Kasumi-1 (cell line): ENCODE results near the gene VSTM5.
"Not testable (repeated sequence)": the region's sequence is repeated elsewhere in the genome, so short reads cannot be mapped to it uniquely, and the experiment has no call there.

ENCODE experiments used
- DNase-seq, 2 experiments: peaks; one replicate each; lab custom pipeline; 2025; lab: John Stamatoyannopoulos, UW

The VSTM5 gene

GRCh38 chr11:93850594-93851018 lies at the start of gene VSTM5:
Gene VSTM5, minus strand, starts transcription at chr11:93850618. Its CDS starts 116 bp downstream, at chr11:93850502.
- DNase-seq = no peak

GRCh38 chr11:93895106-93895862 lies 44.9 kb upstream of the VSTM5 start:
- peak; percentile 68 to 70 for DNase-seq

- DNase-seq = no peak
Measured at GRCh38 chr11:93890391-93891051, 40.1 kb upstream of the VSTM5 start.

- no peak for DNase-seq
Measured at GRCh38 chr11:93887111-93887510, 36.7 kb upstream of the VSTM5 start.

- DNase-seq = not testable (repeated sequence)
Measured at GRCh38 chr11:93879114-93879513, 28.7 kb upstream of the VSTM5 start.

- DNase-seq = no peak
Measured at GRCh38 chr11:93875637-93876036, 25.2 kb upstream of the VSTM5 start.

GRCh38 chr11:93871526-93871925 lies 21.1 kb upstream of the VSTM5 start:
- no peak for DNase-seq

GRCh38 chr11:93870616-93871015 lies 20.2 kb upstream of the VSTM5 start:
- no peak for DNase-seq

GRCh38 chr11:93869830-93870229 lies 19.4 kb upstream of the VSTM5 start:
- no peak for DNase-seq

- DNase-seq = not testable (repeated sequence)
Measured at GRCh38 chr11:93868404-93868803, 18.0 kb upstream of the VSTM5 start.

- DNase-seq = no peak
Measured at GRCh38 chr11:93861808-93862207, 11.4 kb upstream of the VSTM5 start.

- no peak for DNase-seq
Measured at GRCh38 chr11:93858121-93858775, 7.8 kb upstream of the VSTM5 start.

- no peak for DNase-seq
Measured at GRCh38 chr11:93857413-93858120, 7.1 kb upstream of the VSTM5 start.

GRCh38 chr11:93852242-93852641 lies 1.8 kb upstream of the VSTM5 start:
- DNase-seq = no peak

GRCh38 chr11:93849751-93850593 lies 446 bp downstream of the VSTM5 start:
- no peak for DNase-seq

GRCh38 chr11:93849201-93849600 lies 1.2 kb downstream of the VSTM5 start:
- no peak for DNase-seq

GRCh38 chr11:93846411-93846810 lies 4.0 kb downstream of the VSTM5 start:
- DNase-seq = no peak

GRCh38 chr11:93845181-93846092 lies 5.0 kb downstream of the VSTM5 start:
- no peak for DNase-seq

- DNase-seq = no peak
Measured at GRCh38 chr11:93844568-93844967, 5.8 kb downstream of the VSTM5 start.

- no peak for DNase-seq
Measured at GRCh38 chr11:93843906-93844305, 6.5 kb downstream of the VSTM5 start.
